Hematopoietic multipotent progenitor cell treated with erythropoietin and hydrocortisone succinate and interleukin-3 and kit ligand, for 4 days (in vitro differentiated cells): ENCODE results near the gene IFNA8.
"Not testable (repeated sequence)": the region's sequence is repeated elsewhere in the genome, so short reads cannot be mapped to it uniquely, and the experiment has no call there.

ENCODE experiments used
- DNase-seq: peaks from one replicate; pipeline ENCODE4 v3.0.0-alpha.2; 2015

The IFNA8 gene

DNA sequence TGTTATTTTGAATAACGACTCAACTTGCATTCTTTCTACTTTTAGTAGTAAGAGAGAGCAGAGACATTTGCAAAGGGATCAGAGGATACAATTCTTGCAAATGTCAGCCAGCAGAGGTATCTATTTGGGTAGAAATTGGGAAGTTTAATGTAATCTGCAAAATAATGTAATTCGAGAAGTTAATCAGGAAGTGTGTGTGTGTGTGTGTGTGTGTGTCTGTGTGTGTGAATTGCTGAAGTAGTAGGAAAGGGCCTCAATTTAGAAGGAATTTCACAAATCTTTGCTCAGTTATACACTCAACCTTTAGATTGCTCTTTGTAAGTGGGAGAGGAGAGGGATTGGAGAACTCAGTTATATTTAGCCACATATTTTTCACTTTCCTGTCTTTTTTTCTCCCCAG, 20.3 kb downstream of the IFNA8 start:
- DNase-seq = peak; percentile 25

DNA sequence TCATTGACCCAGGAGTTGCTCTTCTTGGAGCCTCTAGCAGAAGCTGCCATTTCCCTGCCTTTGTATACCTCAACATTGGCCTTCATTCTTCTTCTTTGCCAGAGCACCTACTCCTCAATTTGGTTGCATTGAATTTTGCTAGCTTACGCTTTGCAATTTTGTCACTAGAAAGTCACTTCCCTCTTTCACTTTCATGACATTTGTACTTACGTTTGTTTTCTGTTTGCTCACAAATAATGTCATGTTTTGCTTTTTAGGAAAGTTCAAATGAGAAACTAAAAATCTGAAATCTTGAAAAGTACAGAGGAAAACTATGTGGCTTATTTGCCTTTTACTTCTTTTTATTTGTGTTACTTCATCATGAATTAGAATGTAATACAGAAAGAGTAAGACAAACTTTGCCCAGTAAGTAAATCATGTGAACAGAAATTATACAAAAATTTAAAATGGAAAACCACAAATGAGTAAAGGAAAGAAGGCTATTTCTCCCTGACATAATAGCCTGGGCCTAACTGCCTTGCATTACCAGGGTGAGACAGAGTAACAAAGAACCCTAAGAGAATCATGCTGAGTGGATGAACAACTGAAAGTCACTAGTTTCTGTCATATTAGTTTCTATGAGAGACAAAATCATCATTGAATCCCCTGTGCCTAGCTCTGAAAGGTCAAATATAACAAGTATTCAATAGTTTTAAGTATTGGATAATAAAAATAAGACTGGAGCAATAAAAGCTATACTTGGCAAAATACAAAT, 23.9 kb downstream of the IFNA8 start:
- DNase-seq = peak; percentile 11

DNA sequence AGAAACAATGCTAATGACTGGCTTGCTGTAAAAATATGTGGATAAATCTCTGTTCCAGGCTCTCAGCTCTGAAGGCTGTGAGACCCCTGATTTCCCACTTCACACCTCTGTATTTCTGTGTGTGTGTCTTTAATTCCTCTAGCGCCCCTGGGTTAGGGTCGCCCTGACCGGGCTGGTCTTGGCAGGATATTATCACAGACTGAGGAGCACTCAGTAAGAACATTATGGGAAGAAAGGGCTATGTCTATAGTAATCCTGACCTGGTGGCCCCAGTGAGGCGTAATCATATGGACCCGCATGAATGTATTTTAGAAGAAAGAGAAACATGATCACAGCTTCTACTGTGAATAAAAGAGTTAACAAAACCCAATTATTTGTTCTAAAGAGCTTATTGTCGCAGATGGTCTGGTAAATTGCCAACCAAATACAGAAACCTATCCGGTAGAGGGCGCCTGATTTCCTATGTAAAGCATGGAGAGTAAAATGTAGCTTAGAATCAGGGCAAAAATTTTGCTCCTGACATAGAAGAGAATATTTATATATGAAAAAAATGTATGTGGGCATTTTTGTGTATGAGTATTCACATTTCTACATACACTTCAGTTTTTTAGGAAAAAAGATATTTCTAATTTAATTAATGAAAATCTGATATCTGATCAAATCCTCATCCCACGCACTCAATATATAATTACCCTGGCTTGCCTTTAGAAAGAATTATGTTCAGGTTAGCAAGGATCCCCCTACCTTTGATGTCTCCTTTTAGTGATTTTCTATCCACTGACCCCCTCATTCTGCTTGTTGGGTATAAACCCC, 25.5 kb downstream of the IFNA8 start:
- DNase-seq = peak; percentile 85

DNA sequence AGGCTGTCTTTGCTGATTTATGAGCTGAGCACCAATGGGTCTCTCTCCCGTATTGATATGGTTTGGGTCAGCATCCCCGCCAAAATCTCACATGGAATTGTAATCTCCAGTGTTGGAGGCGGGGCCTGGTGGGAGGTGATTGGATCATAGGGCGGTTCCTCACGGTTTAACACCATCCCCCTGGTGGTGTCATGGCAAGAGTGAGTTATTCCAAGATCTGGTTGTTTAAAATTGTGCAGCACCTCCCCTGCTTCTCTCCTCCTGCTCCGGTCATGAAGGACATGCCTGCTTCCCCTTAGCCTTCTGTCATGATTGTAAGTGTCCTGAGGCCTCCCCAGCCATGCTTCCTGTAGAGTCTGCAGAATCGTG, 26.1 kb downstream of the IFNA8 start:
- DNase-seq = not testable (repeated sequence)

DNA sequence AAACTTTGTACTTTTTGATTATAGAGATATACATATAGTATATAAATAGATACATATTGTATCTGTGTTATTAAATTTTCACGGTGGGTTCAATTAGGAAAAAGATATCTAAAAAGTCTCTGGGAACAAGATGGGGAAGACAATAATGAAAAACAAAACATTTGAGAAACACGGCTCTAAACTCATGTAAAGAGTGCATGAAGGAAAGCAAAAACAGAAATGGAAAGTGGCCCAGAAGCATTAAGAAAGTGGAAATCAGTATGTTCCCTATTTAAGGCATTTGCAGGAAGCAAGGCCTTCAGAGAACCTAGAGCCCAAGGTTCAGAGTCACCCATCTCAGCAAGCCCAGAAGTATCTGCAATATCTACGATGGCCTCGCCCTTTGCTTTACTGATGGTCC, 31.2 kb downstream of the IFNA8 start, which contains the start of gene IFNA1:
IFNA1 (plus strand) TSS at position 301 of the 400 bp plus-strand sequence; CDS start at position 370, 69 bp downstream.
- DNase-seq = no peak

DNA sequence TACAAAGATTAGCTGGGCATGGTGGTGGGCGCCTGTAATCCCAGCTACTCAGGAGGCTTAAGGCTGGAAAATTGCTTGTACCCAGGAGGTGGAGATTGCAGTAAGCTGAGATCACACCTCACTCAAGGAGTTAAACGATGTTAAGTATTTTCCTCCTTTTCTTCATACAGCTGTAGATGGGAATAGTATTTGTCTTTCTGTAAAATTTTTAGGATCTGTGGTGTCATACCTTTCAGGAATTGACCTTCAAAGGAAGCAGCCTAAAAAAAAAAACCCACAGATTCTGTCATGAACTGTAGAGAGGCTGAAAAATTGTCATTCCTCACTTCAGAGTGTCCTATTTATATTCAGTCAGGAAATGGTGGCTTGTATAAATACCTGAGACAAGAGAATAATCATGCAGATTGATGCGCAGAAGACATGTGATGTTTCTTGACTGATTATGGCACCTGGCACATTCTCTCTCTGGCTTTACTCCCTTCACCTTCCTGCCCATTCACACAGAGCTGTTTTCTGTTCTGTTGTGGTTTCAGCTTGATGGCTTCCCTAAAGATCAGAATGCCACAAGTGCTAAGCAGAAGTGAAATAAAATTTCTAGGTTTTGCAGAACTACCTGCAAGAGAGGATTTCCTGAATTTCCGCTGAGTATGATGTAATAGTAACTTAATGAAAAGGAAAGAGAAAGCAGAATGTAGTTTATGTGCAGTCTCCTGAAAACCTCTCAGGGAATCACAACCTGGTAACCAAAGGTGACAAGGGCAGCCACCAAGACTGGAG, 35.1 kb downstream of the IFNA8 start:
- DNase-seq = peak; percentile 69

DNA sequence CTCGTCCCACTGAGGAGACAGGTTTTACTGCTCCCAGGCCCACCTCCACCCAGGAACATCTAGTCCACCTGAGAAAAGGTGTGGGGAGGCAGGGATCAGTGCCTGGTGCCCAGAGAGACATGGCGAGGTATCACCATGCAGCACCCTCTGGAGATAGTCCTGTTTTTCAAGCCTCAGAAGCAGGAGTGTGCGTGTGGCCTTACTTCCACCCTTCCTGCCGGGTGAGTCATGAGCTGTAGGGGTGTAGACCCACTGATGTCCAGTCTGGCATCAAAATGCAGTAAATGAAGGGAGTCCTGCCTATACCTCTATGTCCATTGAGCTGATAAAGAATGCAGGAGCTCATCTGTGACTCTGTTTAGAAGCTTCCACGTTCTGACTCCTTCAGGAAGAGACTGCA, 40.4 kb downstream of the IFNA8 start:
- DNase-seq = not testable (repeated sequence)

DNA sequence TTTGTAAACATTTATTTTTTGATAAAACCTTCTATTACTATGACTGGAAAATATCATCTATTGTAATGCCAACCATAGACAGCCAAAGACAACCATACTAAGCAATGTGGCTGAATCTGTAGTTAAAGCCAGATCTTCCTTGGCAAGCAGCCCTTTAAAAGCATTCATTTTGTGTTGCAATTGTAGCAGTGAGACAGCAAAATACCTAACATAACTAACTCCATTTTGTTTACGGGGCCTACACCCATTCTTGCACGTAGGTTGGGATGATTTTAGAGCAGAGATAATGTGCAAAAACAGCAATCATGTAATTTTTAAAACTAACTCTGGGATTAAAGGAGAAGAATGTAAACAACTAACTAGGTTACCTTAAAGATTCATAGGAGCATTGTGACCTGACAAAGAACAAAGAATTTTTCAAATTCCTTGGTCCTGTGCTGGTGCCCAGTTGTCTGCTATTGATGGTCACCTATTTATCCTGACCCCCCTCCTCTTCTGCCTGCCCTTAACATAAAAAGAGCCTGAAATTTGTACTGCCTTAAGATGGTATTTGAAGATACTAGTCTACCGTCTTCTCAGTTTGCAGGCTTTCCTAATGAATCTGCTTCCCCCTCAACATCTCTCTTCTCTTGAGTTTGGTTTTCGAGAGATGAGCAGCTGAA, 41.9 kb downstream of the IFNA8 start:
- DNase-seq = no peak

DNA sequence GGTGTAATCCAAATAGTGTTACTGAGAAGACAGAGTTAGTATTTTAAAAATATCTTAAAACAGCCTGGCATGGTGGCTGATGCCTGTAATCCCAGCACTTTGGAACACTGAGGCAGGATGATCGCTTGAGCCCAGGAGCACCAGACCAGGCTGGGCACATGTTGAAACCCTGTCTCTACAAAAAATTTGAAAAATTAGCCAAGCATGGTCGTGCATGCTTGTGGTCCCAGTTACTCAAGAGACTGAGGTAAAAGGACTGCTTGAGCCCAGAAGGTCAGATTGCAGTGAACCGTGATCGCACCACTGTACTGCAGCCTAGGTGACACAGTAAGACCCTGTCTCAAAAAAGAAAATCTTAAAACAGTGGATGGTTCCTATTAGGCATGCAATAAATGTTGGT, 43.8 kb downstream of the IFNA8 start:
- no peak for DNase-seq

DNA sequence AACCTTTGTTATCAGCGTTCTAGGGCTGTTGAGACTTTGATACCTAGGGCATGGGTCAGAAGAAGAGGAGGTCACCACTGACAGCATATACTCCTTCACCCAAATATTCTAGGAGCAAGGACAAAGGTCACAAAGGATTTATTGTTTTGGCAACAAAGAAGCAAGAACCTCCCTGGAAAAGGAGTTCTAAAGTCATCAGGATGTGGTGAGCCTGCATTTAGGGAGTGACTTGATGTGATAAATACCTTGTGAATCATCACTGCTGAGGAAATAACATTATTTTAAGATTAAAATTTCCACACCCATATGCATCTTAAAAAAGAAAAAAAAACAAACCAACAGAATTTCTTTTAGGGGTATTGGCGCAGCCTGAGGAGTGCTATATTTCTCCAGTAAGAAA, 45.2 kb downstream of the IFNA8 start:
- no peak for DNase-seq

DNA sequence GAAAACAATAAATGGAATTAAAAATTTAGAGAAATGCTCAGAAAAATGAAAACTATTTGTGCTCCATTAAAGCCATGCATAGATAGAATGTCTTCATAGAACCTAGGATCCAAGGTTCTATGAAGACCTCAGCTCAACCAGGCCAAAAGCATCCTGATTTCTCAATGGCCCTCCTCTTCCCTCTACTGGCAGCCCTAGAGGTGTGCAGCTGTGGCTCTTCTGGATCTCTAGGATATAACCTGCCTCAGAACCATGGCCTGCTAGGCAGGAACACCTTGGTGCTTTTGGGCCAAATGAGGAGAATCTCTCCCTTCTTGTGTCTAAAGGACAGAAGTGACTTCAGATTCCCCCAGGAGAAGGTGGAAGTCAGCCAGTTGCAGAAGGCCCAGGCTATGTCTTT, 46.4 kb downstream of the IFNA8 start:
- DNase-seq = peak; percentile 65
